Rectal smooth muscle tissue (tissue), 1 donor: ENCODE measurements around the gene PATL2.
"Not testable (repeated sequence)": the region's sequence is repeated elsewhere in the genome, so short reads cannot be mapped to it uniquely, and the experiment has no call there.

ENCODE experiments used
- H3K27ac ChIP-seq: one replicate; pipeline ENCODE4 v1.7.0; 2013; ENCODE audit warnings: low read depth, low read length, inconsistent platforms
- H3K27me3 ChIP-seq: one replicate; pipeline ENCODE4 v1.7.0; 2013; ENCODE audit warnings: low read length; ENCODE audit not compliant: control insufficient read depth, insufficient read depth
- H3K36me3 ChIP-seq: one replicate; pipeline ENCODE4 v1.7.0; 2013; ENCODE audit warnings: low read length; ENCODE audit not compliant: control insufficient read depth, insufficient read depth
- H3K4me1 ChIP-seq: one replicate; pipeline ENCODE4 v1.7.0; 2013; ENCODE audit warnings: low read length; ENCODE audit not compliant: control insufficient read depth, insufficient read depth
- H3K4me3 ChIP-seq: one replicate; pipeline ENCODE4 v1.7.0; 2013; ENCODE audit warnings: low read length
- H3K9ac ChIP-seq: one replicate; pipeline ENCODE4 v1.7.0; 2013; ENCODE audit warnings: low read length

PATL2 gene

DNA sequence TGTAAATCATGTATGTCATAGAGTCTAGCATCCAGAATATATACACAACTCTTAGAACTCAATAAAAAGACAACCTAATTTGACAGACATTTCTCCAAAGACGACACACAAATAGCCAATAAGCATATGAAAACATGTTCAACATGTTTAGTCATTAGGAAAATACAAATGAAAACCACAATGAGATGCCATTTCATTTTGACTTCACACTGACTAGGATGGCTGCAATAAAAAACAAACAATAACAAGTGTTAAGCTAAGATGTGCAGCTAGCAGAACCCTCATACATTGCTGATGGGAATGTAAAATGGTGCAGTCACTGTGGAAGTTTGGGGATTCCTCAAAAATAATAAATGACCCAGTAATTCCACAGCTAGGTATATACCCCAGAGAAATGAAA, 64.1 kb downstream of the PATL2 start:
- H3K27me3 ChIP-seq, result no peaks in the 10 kb centered on the region
- H3K4me3 ChIP-seq, result no peak overlapping the region
- H3K4me1 ChIP-seq, result no peaks in the 10 kb centered on the region
- no peak overlapping the region for H3K27ac ChIP-seq
- no peak overlapping the region for H3K9ac ChIP-seq
- H3K36me3 ChIP-seq, result peaks cover 17% of the 10 kb centered on the region

DNA sequence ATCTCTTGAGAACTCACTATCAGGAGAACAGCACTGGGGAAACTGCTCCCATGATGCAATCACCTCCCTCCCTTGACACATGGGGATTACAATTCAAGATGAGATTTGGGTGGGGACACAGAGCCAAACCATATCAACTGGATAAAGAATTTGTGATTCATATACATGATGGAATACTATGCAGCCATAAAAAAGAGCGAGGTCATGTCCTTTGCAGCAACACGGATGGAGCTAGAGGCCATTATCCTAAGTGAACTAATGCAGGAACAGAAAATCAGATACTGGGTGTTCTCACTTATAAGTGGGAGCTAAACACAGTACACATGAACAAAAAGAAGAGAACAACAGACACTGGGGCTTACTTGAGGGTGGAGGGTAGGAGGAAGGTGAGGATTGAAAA, 64.7 kb downstream of the PATL2 start:
- no peak overlapping the region for H3K27ac ChIP-seq
- H3K4me1 ChIP-seq, result no peaks in the 10 kb centered on the region
- no peak overlapping the region for H3K9ac ChIP-seq
- peaks cover 12% of the 10 kb centered on the region for H3K36me3 ChIP-seq
- H3K27me3 ChIP-seq, result no peaks in the 10 kb centered on the region
- H3K4me3 ChIP-seq, result no peak overlapping the region

DNA sequence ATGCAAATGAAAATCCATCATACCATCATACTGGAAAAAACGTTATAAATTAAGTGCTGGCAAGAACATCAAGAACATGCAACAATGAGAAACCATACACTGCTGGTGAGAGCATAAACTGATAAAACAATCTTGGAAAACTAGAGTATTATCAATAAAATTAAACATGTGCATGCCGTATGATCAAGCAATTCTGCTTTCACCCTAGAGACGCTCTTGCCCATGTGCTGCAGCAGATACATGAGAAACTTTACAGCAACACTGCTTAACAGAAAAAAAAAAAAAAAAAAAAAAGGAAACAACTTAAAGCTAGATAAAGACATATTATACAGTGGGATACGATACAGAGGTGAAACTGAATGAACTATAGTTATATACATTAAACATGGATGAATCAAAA, 69.5 kb downstream of the PATL2 start:
- peaks cover 5% of the 10 kb centered on the region for H3K36me3 ChIP-seq
- H3K4me1 ChIP-seq, result no peaks in the 10 kb centered on the region

DNA sequence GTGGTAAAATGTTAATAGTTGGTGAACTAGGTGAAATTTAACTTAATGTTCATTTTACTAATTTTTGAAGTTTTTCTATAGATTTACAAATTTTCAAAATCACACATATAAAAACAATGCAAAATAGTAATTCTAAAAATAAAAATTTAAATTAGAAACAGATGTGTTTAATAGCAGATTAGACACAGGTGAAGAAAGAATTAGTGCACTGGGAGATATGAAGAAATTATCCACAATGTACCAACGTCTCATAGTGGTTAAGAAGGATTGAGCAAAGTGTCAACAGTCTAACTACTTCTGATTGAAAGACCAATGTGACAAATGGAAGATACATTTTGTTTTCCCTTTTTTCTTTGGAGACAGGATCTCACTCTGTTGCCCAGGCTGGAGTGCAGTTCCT, 74.1 kb downstream of the PATL2 start:
- no peaks in the 10 kb centered on the region for H3K4me1 ChIP-seq
- no peak overlapping the region for H3K9ac ChIP-seq
- no peak overlapping the region for H3K4me3 ChIP-seq
- H3K27ac ChIP-seq, result no peak overlapping the region
- H3K36me3 ChIP-seq, result peaks cover 10% of the 10 kb centered on the region
- H3K27me3 ChIP-seq, result no peaks in the 10 kb centered on the region

More for the DNA sequence above, 69.5 kb downstream of the PATL2 start:
- H3K4me3 ChIP-seq, result no peak overlapping the region
- H3K27ac ChIP-seq, result no peak overlapping the region
- no peaks in the 10 kb centered on the region for H3K27me3 ChIP-seq
- H3K9ac ChIP-seq, result no peak overlapping the region

DNA sequence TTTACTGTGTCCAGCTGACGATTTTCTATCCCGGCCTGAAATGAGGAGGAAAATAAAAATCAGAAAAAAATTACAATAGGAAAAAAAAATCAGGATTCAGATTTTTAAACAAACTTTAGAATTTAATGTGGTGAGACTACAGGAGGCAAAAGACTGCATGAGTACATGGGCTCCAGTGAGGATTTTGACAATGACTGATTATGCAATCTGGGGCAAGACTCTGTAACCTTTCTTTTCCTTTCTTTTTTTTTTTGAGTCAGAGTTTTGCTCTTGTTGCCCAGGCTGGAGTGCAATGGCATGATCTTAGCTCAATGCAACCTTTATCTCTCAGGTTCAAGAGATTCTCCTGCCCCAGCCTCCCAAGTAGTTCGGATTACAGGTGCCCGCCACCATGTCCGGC, 77.5 kb downstream of the PATL2 start:
- no peak overlapping the region for H3K9ac ChIP-seq
- no peaks in the 10 kb centered on the region for H3K27me3 ChIP-seq
- peaks cover 15% of the 10 kb centered on the region for H3K36me3 ChIP-seq
- no peak overlapping the region for H3K4me3 ChIP-seq
- H3K4me1 ChIP-seq, result no peaks in the 10 kb centered on the region
- no peak overlapping the region for H3K27ac ChIP-seq

DNA sequence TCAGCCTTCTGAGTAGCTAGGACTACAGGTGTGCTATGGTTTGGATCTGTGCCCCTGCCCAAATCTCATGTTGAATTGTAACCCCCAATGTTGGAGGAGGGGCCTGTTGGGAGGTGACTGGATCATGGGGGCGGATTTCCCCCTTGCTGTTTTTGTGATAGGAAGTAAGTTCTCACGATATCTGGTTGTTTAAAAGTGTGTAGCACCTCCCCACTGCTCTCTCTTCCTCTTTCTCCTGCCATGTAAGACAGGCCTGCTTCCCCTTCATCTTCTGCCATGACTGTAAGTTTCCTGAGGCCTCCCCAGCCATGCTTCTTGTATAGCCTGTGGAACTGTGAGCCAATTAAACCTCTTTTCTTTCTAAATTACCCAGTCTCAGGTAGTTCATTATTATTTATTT, 85.8 kb downstream of the PATL2 start:
- H3K4me3 ChIP-seq, H3K27me3 ChIP-seq, H3K9ac ChIP-seq, H3K27ac ChIP-seq, H3K4me1 ChIP-seq: not testable (repeated sequence)
- peaks cover 14% of the 10 kb centered on the region for H3K36me3 ChIP-seq

DNA sequence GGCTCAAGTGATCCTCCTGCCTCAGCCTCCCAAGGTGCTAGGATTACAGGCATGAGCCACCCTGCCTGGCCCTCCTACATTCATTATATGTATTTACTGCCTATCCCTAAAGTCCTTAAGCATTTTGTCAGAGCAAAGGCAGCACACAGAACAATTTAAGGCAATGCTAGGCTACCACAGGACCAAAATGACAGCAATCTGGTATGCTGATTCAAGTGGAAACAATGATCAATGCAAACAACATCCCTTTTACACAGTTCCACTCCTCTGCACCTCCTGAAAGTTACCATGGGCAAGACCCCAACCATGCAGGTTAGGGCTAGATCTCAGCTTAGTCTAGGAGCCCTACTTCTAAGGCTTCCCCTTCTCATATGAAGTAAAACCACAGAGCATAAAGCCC, 87.9 kb downstream of the PATL2 start:
- Histone ChIP-seq H3K4me1 (no peaks in the 10 kb centered on the region), H3K9ac (no peak overlapping the region), H3K4me3 (no peak overlapping the region), H3K36me3 (peaks cover 12% of the 10 kb centered on the region), H3K27me3 (no peaks in the 10 kb centered on the region), H3K27ac (no peak overlapping the region)

DNA sequence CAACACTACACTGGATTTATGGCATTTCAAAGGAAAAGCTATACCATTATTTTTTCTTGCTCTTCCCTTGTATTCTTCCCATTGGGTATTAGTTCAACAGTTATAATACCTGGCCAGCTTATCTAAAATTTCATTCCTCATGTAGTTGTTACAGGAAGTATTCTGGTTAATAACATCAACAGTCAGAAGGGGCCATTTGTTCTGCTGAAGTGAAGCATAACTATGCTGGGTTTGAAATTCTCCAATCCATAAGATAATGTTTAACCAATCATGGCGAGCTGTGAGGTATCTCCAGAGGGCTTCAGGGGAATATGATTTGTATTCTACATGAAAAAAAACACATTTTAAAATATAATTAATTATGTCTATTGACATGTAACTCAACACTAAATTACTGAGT, 91.0 kb downstream of the PATL2 start:
- H3K27me3 ChIP-seq, result no peaks in the 10 kb centered on the region
- peaks cover 6% of the 10 kb centered on the region for H3K36me3 ChIP-seq
- H3K27ac ChIP-seq, result no peak overlapping the region

DNA sequence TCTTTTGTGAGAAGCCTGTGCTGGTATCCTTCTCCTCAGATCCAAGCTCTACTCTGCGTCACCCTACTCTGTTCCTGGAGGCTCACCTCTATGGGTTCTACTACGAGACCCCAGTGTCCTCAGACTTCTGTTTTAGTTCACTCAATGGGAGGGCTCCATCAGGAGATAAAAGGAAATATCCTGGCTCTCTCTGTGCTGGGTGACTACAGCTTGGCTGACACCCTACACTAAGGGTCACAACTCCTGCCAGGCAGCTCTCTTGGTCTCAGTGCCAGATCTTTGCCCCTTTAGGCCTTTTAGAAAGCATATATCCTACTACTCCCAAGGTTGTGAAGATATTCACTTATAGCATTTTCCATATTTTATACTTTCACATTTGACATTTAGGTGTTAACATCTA, 94.1 kb downstream of the PATL2 start:
- H3K36me3 ChIP-seq, result peaks cover 13% of the 10 kb centered on the region
- no peaks in the 10 kb centered on the region for H3K4me1 ChIP-seq
- H3K4me3 ChIP-seq, result no peak overlapping the region
- H3K9ac ChIP-seq, result no peak overlapping the region
- H3K27ac ChIP-seq, result no peak overlapping the region
- no peaks in the 10 kb centered on the region for H3K27me3 ChIP-seq

More for the DNA sequence above, 91.0 kb downstream of the PATL2 start:
- Histone ChIP-seq H3K4me3 (no peak overlapping the region), H3K4me1 (no peaks in the 10 kb centered on the region), H3K9ac (no peak overlapping the region)
